Activated naive CD8-positive, alpha-beta T cell treated with anti-CD3 and anti-CD28 coated beads for 36 hours (primary cell): ENCODE measurements around the gene MRPL14. TPM values are rescaled to one million over a fixed set of nuclear protein-coding genes. Genes with fewer than 3 reads are reported as not detected.

Source experiments
- DNase-seq: peaks from one replicate; pipeline ENCODE4 v3.0.0; 2021
- H3K27ac Mint-ChIP-seq: one replicate; pipeline ENCODE4 v1.8.0; 2022; ENCODE audit warnings: mild to moderate bottlenecking, moderate library complexity, mixed read lengths
- H3K27me3 Mint-ChIP-seq: one replicate; pipeline ENCODE4 v1.8.0; 2022; ENCODE audit warnings: mild to moderate bottlenecking, mixed read lengths
- H3K36me3 Mint-ChIP-seq: one replicate; pipeline ENCODE4 v1.8.0; 2021; ENCODE audit warnings: mild to moderate bottlenecking, mixed read lengths
- H3K4me1 Mint-ChIP-seq: one replicate; pipeline ENCODE4 v1.8.0; 2021; ENCODE audit warnings: mixed read lengths
- H3K4me3 Mint-ChIP-seq: one replicate; pipeline ENCODE4 v1.8.0; 2022; ENCODE audit warnings: mild to moderate bottlenecking, moderate library complexity, mixed read lengths
- H3K9me3 Mint-ChIP-seq: one replicate; pipeline ENCODE4 v1.8.0; 2022; ENCODE audit warnings: mixed read lengths
- total RNA-seq, 2 experiments: library from RNA; stranded (reverse); gene quantifications; one replicate each; pipeline ENCODE4 v1.2.3, GENCODE V29; 2021

The MRPL14 gene
- total RNA-seq, 2 experiments from 2014 or later, result 58.5 to 60.8 TPM

- H3K4me1 Mint-ChIP-seq, result peaks cover 9% of the 10 kb centered on the region
- no peaks in the 10 kb centered on the region for H3K9me3 Mint-ChIP-seq
- no peak overlapping the region for H3K4me3 Mint-ChIP-seq
- peaks cover 3% of the 10 kb centered on the region for H3K27me3 Mint-ChIP-seq
- no peaks in the 10 kb centered on the region for H3K36me3 Mint-ChIP-seq
- no peak for DNase-seq
- no peak overlapping the region for H3K27ac Mint-ChIP-seq
Observed at GRCh38 chr6:44065443-44066140, 61.7 kb downstream of the MRPL14 start.

GRCh38 chr6:44064948-44065272, 62.3 kb downstream of the MRPL14 start:
- Mint-ChIP-seq H3K27ac (no peak overlapping the region), H3K4me1 (peaks cover 9% of the 10 kb centered on the region), H3K4me3 (no peak overlapping the region), H3K9me3 (no peaks in the 10 kb centered on the region), H3K27me3 (peaks cover 6% of the 10 kb centered on the region), H3K36me3 (peaks cover 2% of the 10 kb centered on the region)
- no peak for DNase-seq

- Mint-ChIP-seq H3K27me3 (peaks cover 8% of the 10 kb centered on the region), H3K27ac (no peak overlapping the region), H3K36me3 (peaks cover 3% of the 10 kb centered on the region), H3K9me3 (no peaks in the 10 kb centered on the region), H3K4me3 (no peak overlapping the region), H3K4me1 (peaks cover 9% of the 10 kb centered on the region)
- peak; percentile 38 for DNase-seq
Observed at GRCh38 chr6:44064089-44064947, 62.9 kb downstream of the MRPL14 start.

- Mint-ChIP-seq H3K27ac (no peak overlapping the region), H3K36me3 (peaks cover 3% of the 10 kb centered on the region), H3K4me3 (no peak overlapping the region), H3K9me3 (no peaks in the 10 kb centered on the region), H3K27me3 (peaks cover 10% of the 10 kb centered on the region), H3K4me1 (peaks cover 13% of the 10 kb centered on the region)
- DNase-seq, result no peak
Observed at GRCh38 chr6:44063561-44064059, 63.6 kb downstream of the MRPL14 start.

Other genes starting within 250 kb of the MRPL14 start
- gene TMEM63B, start 102 bp upstream of the MRPL14 start, total RNA-seq, result 10 to 100 TPM; 11.7 to 12.1 TPM
- under 1 TPM; 0.12 to 0.25 TPM for gene CAPN11, start 31.4 kb upstream of the MRPL14 start, total RNA-seq
- gene MYMX, start 89.5 kb upstream of the MRPL14 start, total RNA-seq, result not detected
- gene SLC29A1, start 96.1 kb upstream of the MRPL14 start, total RNA-seq, result 100 to 1,000 TPM in 1 of 2 experiments, 10 to 100 TPM in 1; 92.5 to 102 TPM
- 1,000 to 10,000 TPM; 2,498 to 2,524 TPM for gene HSP90AB1, start 119.6 kb upstream of the MRPL14 start, total RNA-seq
- 10 to 100 TPM; 22.8 to 24.9 TPM for gene SLC35B2, start 130.1 kb upstream of the MRPL14 start, total RNA-seq
- gene NFKBIE, start 138.1 kb upstream of the MRPL14 start, total RNA-seq, result 10 to 100 TPM; 22.7 to 24.8 TPM
- not detected for gene TMEM151B, start 143.0 kb upstream of the MRPL14 start, total RNA-seq
- 10 to 100 TPM; 20.5 to 22.0 TPM for gene AARS2, start 185.9 kb upstream of the MRPL14 start, total RNA-seq
- gene SPATS1, start 215.2 kb upstream of the MRPL14 start, total RNA-seq, result not detected